Measurements from ENCODE around the gene RNF217. TPM values are rescaled to one million over a fixed set of nuclear protein-coding genes. Genes with fewer than 3 reads are reported as not detected.

The RNF217 gene
- total RNA-seq, 1 donor from 2014 or later, result 25.5 TPM

- no peak for ATAC-seq
- no peak overlapping the region for H3K27ac ChIP-seq
- DNase-seq, result no peak
- no peak overlapping the region for H3K4me3 ChIP-seq
- no peaks in the 10 kb centered on the region for H3K36me3 ChIP-seq
- no peaks in the 10 kb centered on the region for H3K27me3 ChIP-seq (ENCODE audit: low read depth)
- peaks cover 15% of the 10 kb centered on the region for H3K4me1 ChIP-seq
- H3K9me3 ChIP-seq, result no peaks in the 10 kb centered on the region
- intact Hi-C loops (cut with DNase I), result no loop called here
- TF ChIP-seq, protein P1, sequence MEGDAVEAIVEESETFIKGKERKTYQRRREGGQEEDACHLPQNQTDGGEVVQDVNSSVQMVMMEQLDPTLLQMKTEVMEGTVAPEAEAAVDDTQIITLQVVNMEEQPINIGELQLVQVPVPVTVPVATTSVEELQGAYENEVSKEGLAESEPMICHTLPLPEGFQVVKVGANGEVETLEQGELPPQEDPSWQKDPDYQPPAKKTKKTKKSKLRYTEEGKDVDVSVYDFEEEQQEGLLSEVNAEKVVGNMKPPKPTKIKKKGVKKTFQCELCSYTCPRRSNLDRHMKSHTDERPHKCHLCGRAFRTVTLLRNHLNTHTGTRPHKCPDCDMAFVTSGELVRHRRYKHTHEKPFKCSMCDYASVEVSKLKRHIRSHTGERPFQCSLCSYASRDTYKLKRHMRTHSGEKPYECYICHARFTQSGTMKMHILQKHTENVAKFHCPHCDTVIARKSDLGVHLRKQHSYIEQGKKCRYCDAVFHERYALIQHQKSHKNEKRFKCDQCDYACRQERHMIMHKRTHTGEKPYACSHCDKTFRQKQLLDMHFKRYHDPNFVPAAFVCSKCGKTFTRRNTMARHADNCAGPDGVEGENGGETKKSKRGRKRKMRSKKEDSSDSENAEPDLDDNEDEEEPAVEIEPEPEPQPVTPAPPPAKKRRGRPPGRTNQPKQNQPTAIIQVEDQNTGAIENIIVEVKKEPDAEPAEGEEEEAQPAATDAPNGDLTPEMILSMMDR (IDR thresholded peaks at IDR 0.05), result no peak
Observed at GRCh38 chr6:124995131-124995530, 32.9 kb downstream of the RNF217 start.

GRCh38 chr6:124995645-124996325 is 33.5 kb downstream of the RNF217 start:
- ATAC-seq (peak; percentile 53 to 57), DNase-seq (no peak)
- no peaks in the 10 kb centered on the region for H3K27me3 ChIP-seq (ENCODE audit: low read depth)
- TF ChIP-seq, protein P1 (IDR thresholded peaks at IDR 0.05), result no peak
- H3K4me3 ChIP-seq, result no peak overlapping the region
- no peak overlapping the region for H3K27ac ChIP-seq
- no peaks in the 10 kb centered on the region for H3K9me3 ChIP-seq
- intact Hi-C loops (cut with DNase I), result no loop called here
- H3K4me1 ChIP-seq, result peaks cover 15% of the 10 kb centered on the region
- H3K36me3 ChIP-seq, result no peaks in the 10 kb centered on the region

DNA sequence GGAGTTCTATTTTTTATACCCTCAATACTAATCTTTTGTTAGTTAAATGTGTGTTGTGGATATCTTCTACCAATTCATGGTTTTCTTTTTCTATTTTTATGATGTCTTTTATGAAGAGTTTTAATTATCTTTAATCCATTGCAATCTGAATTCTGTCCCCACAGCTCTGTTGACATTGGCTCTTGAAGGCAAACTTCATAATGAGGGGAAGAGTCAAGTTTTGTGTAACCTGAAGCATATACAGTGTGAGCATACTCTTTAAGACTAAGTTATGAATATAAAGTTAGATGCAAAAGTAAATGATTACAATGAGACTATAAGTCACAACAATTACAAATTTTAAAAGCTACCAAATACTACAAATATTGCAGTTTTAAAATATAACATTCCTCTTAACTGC is 34.2 kb downstream of the RNF217 start:
- Histone ChIP-seq H3K27ac (no peak overlapping the region), H3K27me3 (ENCODE audit: low read depth) (no peaks in the 10 kb centered on the region), H3K36me3 (no peaks in the 10 kb centered on the region), H3K4me3 (no peak overlapping the region), H3K9me3 (no peaks in the 10 kb centered on the region), H3K4me1 (peaks cover 16% of the 10 kb centered on the region)
- intact Hi-C loops (cut with DNase I), result no loop called here
- DNase-seq (no peak), ATAC-seq (no peak)
- TF ChIP-seq, protein P1 (IDR thresholded peaks at IDR 0.05), result no peak

DNA sequence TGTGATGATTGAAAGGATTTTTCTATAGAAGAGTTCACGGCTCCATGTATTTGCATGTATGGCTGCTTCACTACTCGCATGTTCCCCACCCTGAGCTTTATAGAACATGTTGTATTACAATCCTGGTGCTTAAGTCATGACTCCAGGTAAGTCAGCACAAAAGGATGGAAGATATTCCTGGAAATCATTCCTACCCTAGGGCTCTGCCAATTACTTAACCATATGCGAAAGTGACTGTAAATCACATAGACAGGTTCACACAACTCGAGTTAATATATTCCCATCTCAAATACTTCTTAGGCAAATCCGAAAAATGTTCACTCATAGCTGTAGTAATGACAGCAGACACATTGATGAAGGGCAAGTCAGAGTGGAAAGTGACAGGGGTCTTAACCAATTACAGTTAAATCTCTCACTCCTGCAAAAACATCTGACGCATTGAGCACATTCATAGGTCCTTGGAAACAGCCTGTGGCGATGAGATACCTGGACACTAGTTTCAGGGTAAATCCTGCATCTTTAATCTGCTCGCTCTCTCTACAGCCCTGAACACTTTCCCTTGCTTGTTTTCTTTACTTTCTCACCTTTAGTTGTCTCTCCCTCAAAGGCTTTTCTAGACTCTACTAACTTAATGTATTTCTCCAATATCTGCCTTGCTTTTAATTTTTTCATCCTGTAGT is 35.1 kb downstream of the RNF217 start:
- Histone ChIP-seq H3K36me3 (no peaks in the 10 kb centered on the region), H3K27ac (no peak overlapping the region), H3K9me3 (no peaks in the 10 kb centered on the region), H3K4me3 (no peak overlapping the region), H3K27me3 (ENCODE audit: low read depth) (no peaks in the 10 kb centered on the region), H3K4me1 (peaks cover 25% of the 10 kb centered on the region)
- intact Hi-C loops (cut with DNase I), result no loop called here
- DNase-seq (no peak), ATAC-seq (no peak)
- TF ChIP-seq, protein P1 (IDR thresholded peaks at IDR 0.05), result no peak

DNA sequence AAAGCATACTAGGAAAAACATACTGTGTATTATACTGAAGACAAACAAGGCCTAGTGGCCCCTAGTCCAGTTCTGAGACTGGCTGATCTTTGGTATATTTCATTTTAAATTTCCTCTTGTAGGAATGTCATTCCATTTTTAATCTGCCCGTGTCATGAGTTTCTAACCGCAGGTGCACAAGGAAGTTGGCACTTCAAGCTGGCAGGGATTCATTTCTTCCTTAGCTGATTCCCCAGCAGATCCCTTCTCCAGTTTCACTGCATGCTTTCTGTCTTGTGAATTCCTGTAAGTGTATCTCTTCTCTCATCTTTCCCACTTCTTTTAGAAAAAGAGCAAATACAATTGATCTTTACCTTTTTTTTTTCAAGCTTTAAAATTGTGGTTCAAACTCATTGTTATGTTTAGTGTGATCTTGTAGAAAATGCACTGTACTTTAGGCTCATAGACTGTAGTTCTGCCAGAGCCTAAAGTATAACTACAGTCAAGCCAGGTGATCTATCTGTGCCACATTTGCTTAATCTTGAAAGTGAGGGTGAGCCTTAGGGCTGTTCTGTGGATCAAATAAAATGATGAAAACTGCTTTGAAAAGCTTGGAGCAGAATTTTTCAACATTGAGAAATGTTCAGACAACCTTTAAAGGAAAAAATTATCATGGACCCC is 37.0 kb downstream of the RNF217 start:
- Histone ChIP-seq H3K36me3 (no peaks in the 10 kb centered on the region), H3K4me1 (peaks cover 34% of the 10 kb centered on the region), H3K9me3 (no peaks in the 10 kb centered on the region), H3K27ac (no peak overlapping the region), H3K27me3 (ENCODE audit: low read depth) (no peaks in the 10 kb centered on the region), H3K4me3 (no peak overlapping the region)
- intact Hi-C loops (cut with DNase I), result no loop called here
- DNase-seq (no peak), ATAC-seq (peak in 1 of 2 donors; percentile 63)
- TF ChIP-seq, protein P1 (IDR thresholded peaks at IDR 0.05), result no peak
